Neuronal stem cell (in vitro differentiated cells): ENCODE measurements around the gene RNF121.

Experiments
- DNase-seq: peaks from one replicate; pipeline ENCODE4 v3.0.0-alpha.2; 2013; ENCODE audit warnings: low spot score
- H2AFZ ChIP-seq: one replicate; pipeline ENCODE4 v1.6.1; 2013; ENCODE audit warnings: mild to moderate bottlenecking, low read length, inconsistent platforms
- H2AK5ac ChIP-seq: 2 replicates; pipeline ENCODE4 v1.6.1; 2013; ENCODE audit warnings: low read depth, mild to moderate bottlenecking, inconsistent platforms, low read length, moderate library complexity, mixed read lengths
- H2BK120ac ChIP-seq: 2 replicates; pipeline ENCODE4 v1.6.1; 2013; ENCODE audit warnings: low read depth, mild to moderate bottlenecking, inconsistent platforms, low read length, moderate library complexity, mixed read lengths
- H2BK12ac ChIP-seq: one replicate; pipeline ENCODE4 v1.6.1; 2013; ENCODE audit warnings: low read length, inconsistent platforms
- H2BK15ac ChIP-seq: 2 replicates; pipeline ENCODE4 v1.6.1; 2013; ENCODE audit warnings: mild to moderate bottlenecking, low read length, inconsistent platforms, mixed read lengths
- H2BK5ac ChIP-seq: one replicate; pipeline ENCODE4 v1.6.1; 2013; ENCODE audit warnings: inconsistent platforms, mild to moderate bottlenecking, low read length, moderate library complexity
- H3K14ac ChIP-seq: one replicate; pipeline ENCODE4 v1.6.1; 2013; ENCODE audit warnings: low read length, inconsistent platforms
- H3K18ac ChIP-seq: 2 replicates; pipeline ENCODE4 v1.6.1; 2013; ENCODE audit warnings: low read length, inconsistent platforms
- H3K23ac ChIP-seq: 2 replicates; pipeline ENCODE4 v1.6.1; 2013; ENCODE audit warnings: low read depth, mild to moderate bottlenecking, mixed read lengths, low read length, inconsistent platforms; ENCODE audit not compliant: poor library complexity
- H3K27ac ChIP-seq: replicated peaks from 3 replicates; pipeline ENCODE4 v1.5.1; 2013; ENCODE audit warnings: low read length, inconsistent platforms
- H3K27me3 ChIP-seq, 3 experiments: 2 replicates each; pipeline ENCODE4 v1.6.1; 2013; ENCODE audit warnings: low read length in 3 of 3, mild to moderate bottlenecking in 2 of 3, inconsistent platforms in 1 of 3, low read depth in 1 of 3, mixed read lengths in 1 of 3, moderate library complexity in 1 of 3; ENCODE audit not compliant: control insufficient read depth in 3 of 3, insufficient read depth in 3 of 3
- H3K36me3 ChIP-seq, 2 donors: replicated peaks in 1 of 2; 2 replicates each; pipeline ENCODE4 v1.6.1; 2013; ENCODE audit warnings: low read length in 2 of 2; ENCODE audit not compliant: control insufficient read depth in 2 of 2, insufficient read depth in 2 of 2
- H3K4ac ChIP-seq: 2 replicates; pipeline ENCODE4 v1.6.1; 2013; ENCODE audit warnings: inconsistent platforms, mild to moderate bottlenecking, low read length, moderate library complexity
- H3K4me1 ChIP-seq, 2 donors: 1 replicate in 1 of 2; 2 replicates in 1 of 2; pipeline ENCODE4 v1.6.1; 2013; ENCODE audit warnings: low read length in 2 of 2, low read depth in 1 of 2; ENCODE audit not compliant: control insufficient read depth in 2 of 2, insufficient read depth in 1 of 2
- H3K4me2 ChIP-seq: one replicate; pipeline ENCODE4 v1.6.1; 2013; ENCODE audit warnings: mild to moderate bottlenecking, low read length, inconsistent platforms; ENCODE audit not compliant: insufficient read depth, poor library complexity, severe bottlenecking
- H3K4me3 ChIP-seq, 2 donors: 2 replicates each; pipeline ENCODE4 v1.5.1; 2013; ENCODE audit warnings: low read length in 2 of 2, mild to moderate bottlenecking in 2 of 2, inconsistent platforms in 1 of 2, moderate library complexity in 1 of 2
- H3K79me1 ChIP-seq: one replicate; pipeline ENCODE4 v1.6.1; 2013; ENCODE audit warnings: low read depth, mild to moderate bottlenecking, inconsistent platforms, low read length, moderate library complexity
- H3K9ac ChIP-seq: one replicate; pipeline ENCODE4 v1.6.1; 2013; ENCODE audit warnings: mild to moderate bottlenecking, low read depth, low read length, inconsistent platforms; ENCODE audit not compliant: poor library complexity
- H3K9me3 ChIP-seq, 2 donors: replicated peaks in 1 of 2; 2 replicates each; pipeline versions ENCODE3 to v1.6.1; 2013; ENCODE audit warnings: low read length in 2 of 2, mild to moderate bottlenecking in 2 of 2, inconsistent platforms in 1 of 2, low read depth in 1 of 2, mixed read lengths in 1 of 2, moderate library complexity in 1 of 2; ENCODE audit not compliant: control insufficient read depth in 2 of 2, insufficient read depth in 1 of 2
- H4K8ac ChIP-seq: one replicate; pipeline ENCODE4 v1.6.1; 2013; ENCODE audit warnings: low read depth, mild to moderate bottlenecking, inconsistent platforms, low read length, moderate library complexity
- H4K91ac ChIP-seq: one replicate; pipeline ENCODE4 v1.6.1; 2013; ENCODE audit warnings: low read length, low read depth, mild to moderate bottlenecking, inconsistent platforms; ENCODE audit not compliant: poor library complexity
- WGBS, 2 donors: extraction: QIAGEN DNeasy Blood & Tissue Kit; methylation state at CpG; one replicate each; pipeline ENCODE4 v1.1.7; 2013; ENCODE audit warnings: missing lambda C conversion rate in 2 of 2, mixed read lengths in 1 of 2; ENCODE audit not compliant: insufficient read length in 2 of 2, insufficient replicate concordance in 1 of 2; ENCODE audit errors: extremely low coverage in 2 of 2; 5-methylcytosine and 5-hydroxymethylcytosine counted together

Gene RNF121

GRCh38 chr11:71936825-71937224 is 8.0 kb downstream of the RNF121 start:
- no CpG with 5 or more reads among the region's 5 CpGs for WGBS, 2 donors
- H2AK5ac ChIP-seq: no peak overlapping the region
- no peaks in the 10 kb centered on the region for H3K9me3 ChIP-seq
- no peak overlapping the region for H3K4me2 ChIP-seq
- no peak overlapping the region for H3K14ac ChIP-seq
- H2BK120ac ChIP-seq: no peak overlapping the region
- no peak for DNase-seq
- H2AFZ ChIP-seq: no peak overlapping the region
- H3K9ac ChIP-seq: no peak overlapping the region
- no peak overlapping the region for H4K91ac ChIP-seq
- no peak overlapping the region for H4K8ac ChIP-seq
- H3K27me3 ChIP-seq: no peaks in the 10 kb centered on the region
- no peak overlapping the region for H3K4me3 ChIP-seq
- H3K23ac ChIP-seq: no peak overlapping the region
- H3K36me3 ChIP-seq: peaks cover 0 to 13% of the 10 kb centered on the region in 2 donors
- H3K79me1 ChIP-seq: peaks cover 2% of the 10 kb centered on the region
- H3K27ac ChIP-seq: no peak overlapping the region
- peaks cover 0 to 2% of the 10 kb centered on the region in 2 donors for H3K4me1 ChIP-seq
- H3K4ac ChIP-seq: no peak overlapping the region
- H2BK12ac ChIP-seq: no peak overlapping the region
- no peak overlapping the region for H2BK15ac ChIP-seq
- H2BK5ac ChIP-seq: no peak overlapping the region
- no peak overlapping the region for H3K18ac ChIP-seq

GRCh38 chr11:71937826-71938225 is 9.0 kb downstream of the RNF121 start:
- no peak overlapping the region for H2BK5ac ChIP-seq
- no peak overlapping the region for H3K23ac ChIP-seq
- H3K4me3 ChIP-seq: no peak overlapping the region
- no peaks in the 10 kb centered on the region for H3K27me3 ChIP-seq
- no peak overlapping the region for H2AFZ ChIP-seq
- H3K9ac ChIP-seq: no peak overlapping the region
- H3K4ac ChIP-seq: no peak overlapping the region
- H4K91ac ChIP-seq: no peak overlapping the region
- peaks cover 0 to 13% of the 10 kb centered on the region in 2 donors for H3K36me3 ChIP-seq
- no CpG with 5 or more reads among the region's 1 CpG for WGBS, 2 donors
- H3K14ac ChIP-seq: no peak overlapping the region
- no peak overlapping the region for H2BK15ac ChIP-seq
- peaks cover 2% of the 10 kb centered on the region for H3K79me1 ChIP-seq
- H3K4me1 ChIP-seq: peaks cover 0 to 2% of the 10 kb centered on the region in 2 donors
- H2BK120ac ChIP-seq: no peak overlapping the region
- H2AK5ac ChIP-seq: no peak overlapping the region
- no peaks in the 10 kb centered on the region for H3K9me3 ChIP-seq
- no peak overlapping the region for H4K8ac ChIP-seq
- no peak overlapping the region for H3K18ac ChIP-seq
- no peak overlapping the region for H3K4me2 ChIP-seq
- H2BK12ac ChIP-seq: no peak overlapping the region
- H3K27ac ChIP-seq: no peak overlapping the region
- no peak for DNase-seq

- Histone ChIP-seq H3K18ac (no peak overlapping the region), H4K91ac (no peak overlapping the region), H3K79me1 (no peaks in the 10 kb centered on the region), H3K36me3 (peaks cover 0 to 26% of the 10 kb centered on the region in 2 donors), H3K4me1 (peaks cover 0 to 2% of the 10 kb centered on the region in 2 donors), H3K9ac (no peak overlapping the region), H3K4me3 (no peak overlapping the region), H3K27me3 (no peaks in the 10 kb centered on the region), H3K4me2 (no peak overlapping the region), H3K9me3 (no peaks in the 10 kb centered on the region), H3K4ac (no peak overlapping the region), H3K23ac (no peak overlapping the region), H2BK15ac (no peak overlapping the region), H2AFZ (no peak overlapping the region), H2AK5ac (no peak overlapping the region), H2BK5ac (no peak overlapping the region), H3K14ac (no peak overlapping the region), H3K27ac (no peak overlapping the region), H2BK12ac (no peak overlapping the region), H2BK120ac (no peak overlapping the region), H4K8ac (no peak overlapping the region)
- DNase-seq: no peak
- no CpG with 5 or more reads among the region's 6 CpGs for WGBS, 2 donors
Measured at GRCh38 chr11:71940561-71941219, 11.8 kb downstream of the RNF121 start.

GRCh38 chr11:71946144-71946571 is 17.3 kb downstream of the RNF121 start:
- no peak overlapping the region for H2AFZ ChIP-seq

More at GRCh38 chr11:71946144-71946571, 17.3 kb downstream of the RNF121 start:
- no peak overlapping the region for H3K18ac ChIP-seq
- no peak overlapping the region for H4K8ac ChIP-seq
- H3K4me1 ChIP-seq: no peaks in the 10 kb centered on the region
- H4K91ac ChIP-seq: no peak overlapping the region
- no peak overlapping the region for H3K27ac ChIP-seq
- no peak overlapping the region for H3K14ac ChIP-seq
- H3K36me3 ChIP-seq: peaks cover 0 to 14% of the 10 kb centered on the region in 2 donors
- H2BK12ac ChIP-seq: no peak overlapping the region
- no peak overlapping the region for H2BK15ac ChIP-seq
- no peaks in the 10 kb centered on the region for H3K27me3 ChIP-seq
- H3K4ac ChIP-seq: no peak overlapping the region
- no peak for DNase-seq
- H3K79me1 ChIP-seq: no peaks in the 10 kb centered on the region
- WGBS, 2 donors: no CpG with 5 or more reads among the region's 2 CpGs
- H3K9ac ChIP-seq: no peak overlapping the region
- H3K23ac ChIP-seq: no peak overlapping the region
- H2BK5ac ChIP-seq: no peak overlapping the region
- no peak overlapping the region for H2BK120ac ChIP-seq
- H3K4me3 ChIP-seq: no peak overlapping the region
- H2AK5ac ChIP-seq: no peak overlapping the region
- H3K4me2 ChIP-seq: no peak overlapping the region
- H3K9me3 ChIP-seq: no peaks in the 10 kb centered on the region
